GM21786 (cell line): ENCODE results near the gene COQ8B.
A peak's percentile ranks its signal among the peaks of the same experiment; 100 is the strongest.

ENCODE experiments used
- ATAC-seq: cut with Tn5 transposase; IDR thresholded peaks from one replicate; pipeline ENCODE4 v1.9.1; 2021; ENCODE audit not compliant: unreplicated experiment

Gene COQ8B

GRCh38 chr19:40693150-40693788 lies 23.4 kb downstream of the COQ8B start:
- no peak for ATAC-seq

GRCh38 chr19:40692212-40692551 lies 24.5 kb downstream of the COQ8B start:
- ATAC-seq: no peak

- ATAC-seq: no peak
Measured at GRCh38 chr19:40691421-40692211, 25.1 kb downstream of the COQ8B start.

GRCh38 chr19:40690693-40691420 lies 25.8 kb downstream of the COQ8B start:
- peak; percentile 69 for ATAC-seq

- no peak for ATAC-seq
Measured at GRCh38 chr19:40690050-40690692, 26.5 kb downstream of the COQ8B start, which contains the start of gene NUMBL. NUMBL (minus strand) TSS chr19:40690651; CDS start chr19:40690483, 168 bp downstream.

- ATAC-seq: no peak
Measured at GRCh38 chr19:40689339-40690049, 27.2 kb downstream of the COQ8B start.

GRCh38 chr19:40688987-40689338 lies 27.7 kb downstream of the COQ8B start:
- ATAC-seq: no peak

GRCh38 chr19:40688309-40688708 lies 28.4 kb downstream of the COQ8B start:
- no peak for ATAC-seq

GRCh38 chr19:40687525-40688016 lies 29.1 kb downstream of the COQ8B start:
- no peak for ATAC-seq

- no peak for ATAC-seq
Measured at GRCh38 chr19:40686882-40687524, 29.7 kb downstream of the COQ8B start.

- ATAC-seq: no peak
Measured at GRCh38 chr19:40685563-40685962, 31.1 kb downstream of the COQ8B start.

GRCh38 chr19:40685016-40685526 lies 31.6 kb downstream of the COQ8B start:
- ATAC-seq: no peak

GRCh38 chr19:40684280-40684679 lies 32.4 kb downstream of the COQ8B start:
- ATAC-seq: no peak

GRCh38 chr19:40683437-40683836 lies 33.2 kb downstream of the COQ8B start:
- ATAC-seq: no peak

GRCh38 chr19:40682431-40682964 lies 34.2 kb downstream of the COQ8B start:
- ATAC-seq: no peak

- ATAC-seq: no peak
Measured at GRCh38 chr19:40681039-40681438, 35.6 kb downstream of the COQ8B start.

- ATAC-seq: no peak
Measured at GRCh38 chr19:40677156-40677555, 39.5 kb downstream of the COQ8B start.

- ATAC-seq: no peak
Measured at GRCh38 chr19:40674291-40674690, 42.4 kb downstream of the COQ8B start.

GRCh38 chr19:40673397-40673796 lies 43.3 kb downstream of the COQ8B start:
- ATAC-seq: no peak
